Measurements from ENCODE around the gene TACC2.

DNA sequence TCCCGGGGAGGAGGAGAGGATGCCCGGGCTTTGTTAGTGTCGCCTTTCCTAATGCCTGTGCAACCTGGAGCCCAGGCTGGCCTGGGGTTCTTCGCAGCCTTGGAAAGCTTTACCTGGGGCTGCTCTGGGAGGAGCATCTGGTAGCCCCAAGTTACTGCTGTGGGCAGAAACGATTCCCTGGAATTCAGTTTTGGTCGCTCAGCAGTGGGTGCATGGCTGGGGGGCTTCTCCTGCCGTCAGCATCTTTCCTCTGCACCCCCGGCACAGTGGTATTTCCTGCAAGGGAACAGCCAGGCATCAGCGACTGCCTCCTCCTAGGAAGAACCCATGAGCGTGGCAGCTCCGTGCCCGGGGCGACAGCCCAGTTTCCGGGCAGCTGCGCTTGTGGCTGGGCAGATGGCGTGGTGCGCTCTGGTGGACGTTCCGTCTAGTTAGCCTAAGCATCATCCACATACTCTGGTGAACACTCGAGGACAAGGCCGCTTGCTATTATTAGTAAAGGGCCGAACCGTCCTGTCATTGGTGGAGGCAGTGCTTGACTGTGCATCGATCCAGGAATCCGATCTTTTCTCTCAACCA, 175.1 kb downstream of the TACC2 start:
- TF ChIP-seq, protein P1, sequence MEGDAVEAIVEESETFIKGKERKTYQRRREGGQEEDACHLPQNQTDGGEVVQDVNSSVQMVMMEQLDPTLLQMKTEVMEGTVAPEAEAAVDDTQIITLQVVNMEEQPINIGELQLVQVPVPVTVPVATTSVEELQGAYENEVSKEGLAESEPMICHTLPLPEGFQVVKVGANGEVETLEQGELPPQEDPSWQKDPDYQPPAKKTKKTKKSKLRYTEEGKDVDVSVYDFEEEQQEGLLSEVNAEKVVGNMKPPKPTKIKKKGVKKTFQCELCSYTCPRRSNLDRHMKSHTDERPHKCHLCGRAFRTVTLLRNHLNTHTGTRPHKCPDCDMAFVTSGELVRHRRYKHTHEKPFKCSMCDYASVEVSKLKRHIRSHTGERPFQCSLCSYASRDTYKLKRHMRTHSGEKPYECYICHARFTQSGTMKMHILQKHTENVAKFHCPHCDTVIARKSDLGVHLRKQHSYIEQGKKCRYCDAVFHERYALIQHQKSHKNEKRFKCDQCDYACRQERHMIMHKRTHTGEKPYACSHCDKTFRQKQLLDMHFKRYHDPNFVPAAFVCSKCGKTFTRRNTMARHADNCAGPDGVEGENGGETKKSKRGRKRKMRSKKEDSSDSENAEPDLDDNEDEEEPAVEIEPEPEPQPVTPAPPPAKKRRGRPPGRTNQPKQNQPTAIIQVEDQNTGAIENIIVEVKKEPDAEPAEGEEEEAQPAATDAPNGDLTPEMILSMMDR (conservative IDR thresholded peaks at IDR 0.05): no peak
- TF ChIP-seq ZFX (IDR thresholded peaks at IDR 0.05): no peak
